HG02840 (cell line): ENCODE measurements around the gene GAL.

Experiments
- ATAC-seq: cut with Tn5 transposase; IDR thresholded peaks from one replicate; pipeline ENCODE4 v1.9.1; 2021; ENCODE audit warnings: mild to moderate bottlenecking, moderate library complexity, moderate number of reproducible peaks; ENCODE audit not compliant: unreplicated experiment, low FRiP score

Gene GAL

GRCh38 chr11:68698993-68699392 is 14.6 kb downstream of the GAL start:
- no peak for ATAC-seq

GRCh38 chr11:68704887-68705286 is 20.5 kb downstream of the GAL start:
- no peak for ATAC-seq

- no peak for ATAC-seq
These were observed 23.2 kb downstream of the GAL start for GRCh38 chr11:68707527-68707926.

- no peak for ATAC-seq
These were observed 24.7 kb downstream of the GAL start for GRCh38 chr11:68709062-68709461.

GRCh38 chr11:68710409-68710808 is 26.1 kb downstream of the GAL start:
- ATAC-seq, result no peak

GRCh38 chr11:68711114-68711513 is 26.8 kb downstream of the GAL start:
- ATAC-seq, result no peak

GRCh38 chr11:68714060-68714856 is 29.9 kb downstream of the GAL start:
- no peak for ATAC-seq

- no peak for ATAC-seq
These were observed 31.2 kb downstream of the GAL start for GRCh38 chr11:68715456-68716122.

- no peak for ATAC-seq
These were observed 36.7 kb downstream of the GAL start for GRCh38 chr11:68721075-68721474.

- ATAC-seq, result no peak
These were observed 37.8 kb downstream of the GAL start for GRCh38 chr11:68722143-68722542.

GRCh38 chr11:68724293-68724692 is 39.9 kb downstream of the GAL start:
- ATAC-seq, result no peak

GRCh38 chr11:68727783-68728182 is 43.4 kb downstream of the GAL start:
- ATAC-seq, result no peak

- ATAC-seq, result no peak
These were observed 49.8 kb downstream of the GAL start for GRCh38 chr11:68734111-68734510.

GRCh38 chr11:68735125-68735524 is 50.8 kb downstream of the GAL start:
- no peak for ATAC-seq

GRCh38 chr11:68735646-68736045 is 51.3 kb downstream of the GAL start:
- ATAC-seq, result no peak
